Stimulated activated memory B cell treated with anti-CD40 and anti-IgM and Interleukin-4, amounts not matched to agents 10 μg/mL and 1 μg/mL and 100 μg/mL, for 72 hours (primary cell): ENCODE measurements around the gene ETV3.

Experiments used
- ATAC-seq: fragments of 150-1000 bp; cut with Tn5 transposase; 2 replicates; pipeline ENCODE4 v1.10.0; 2021
- H3K27ac Mint-ChIP-seq: one replicate; pipeline ENCODE4 v1.8.0; 2022; ENCODE audit warnings: mild to moderate bottlenecking, mixed read lengths
- H3K27me3 Mint-ChIP-seq: one replicate; pipeline ENCODE4 v1.8.0; 2022; ENCODE audit warnings: mixed read lengths
- H3K36me3 Mint-ChIP-seq: one replicate; pipeline ENCODE4 v1.8.0; 2022; ENCODE audit warnings: mixed read lengths
- H3K4me1 Mint-ChIP-seq: one replicate; pipeline ENCODE4 v1.8.0; 2022; ENCODE audit warnings: mixed read lengths
- H3K4me3 Mint-ChIP-seq: one replicate; pipeline ENCODE4 v1.8.0; 2022; ENCODE audit warnings: mild to moderate bottlenecking, moderate library complexity, mixed read lengths
- H3K9me3 Mint-ChIP-seq: one replicate; pipeline ENCODE4 v1.8.0; 2022; ENCODE audit warnings: mixed read lengths

The ETV3 gene

DNA sequence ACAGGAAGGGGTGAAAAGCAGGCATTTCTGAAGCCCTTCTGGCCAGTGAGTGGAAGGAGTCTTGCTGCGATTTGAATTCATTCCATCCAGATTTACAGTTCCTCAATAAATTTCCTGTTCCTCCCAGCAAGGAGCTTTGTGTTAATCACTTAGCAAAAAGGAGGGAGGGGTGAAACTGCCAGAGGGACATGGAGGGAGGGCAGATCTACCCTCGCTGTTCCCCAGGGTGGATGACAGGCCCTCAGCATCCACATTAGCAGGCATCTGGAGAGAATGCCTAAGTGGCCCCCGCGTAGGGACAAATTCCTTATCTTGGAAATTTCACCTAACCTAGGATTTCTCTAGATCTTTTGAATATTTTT is 1.2 kb downstream of the ETV3 start:
- Mint-ChIP-seq H3K4me1 (peaks cover 69% of the 10 kb centered on the region), H3K4me3 (peak overlapping the region; percentile 96), H3K36me3 (peaks cover 53% of the 10 kb centered on the region), H3K9me3 (no peaks in the 10 kb centered on the region), H3K27ac (peak overlapping the region; percentile 94), H3K27me3 (no peaks in the 10 kb centered on the region)
- no peak for ATAC-seq

DNA sequence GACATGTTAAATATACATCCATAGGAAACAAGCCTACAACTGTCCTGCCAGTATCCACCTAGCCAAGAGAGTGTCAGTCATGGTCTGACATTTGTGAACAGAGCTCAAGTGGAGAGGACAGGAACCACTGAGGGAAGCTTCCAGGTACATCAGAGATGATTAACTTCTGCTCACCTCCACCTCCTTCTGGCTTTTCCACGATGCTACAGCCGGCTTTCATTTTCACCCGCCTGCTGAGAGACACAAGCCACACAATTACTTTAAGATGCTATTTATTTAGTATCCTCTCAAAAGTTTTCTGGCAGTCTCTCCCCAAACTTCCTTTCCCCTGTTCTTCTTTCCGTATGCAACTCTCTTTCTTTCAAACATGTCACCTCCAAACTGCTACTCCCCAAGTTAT is 2.1 kb downstream of the ETV3 start:
- H3K27me3 Mint-ChIP-seq: no peaks in the 10 kb centered on the region
- peaks cover 62% of the 10 kb centered on the region for H3K36me3 Mint-ChIP-seq
- ATAC-seq: no peak
- peaks cover 62% of the 10 kb centered on the region for H3K4me1 Mint-ChIP-seq
- H3K27ac Mint-ChIP-seq: peak overlapping the region; percentile 94
- peak overlapping the region; percentile 96 for H3K4me3 Mint-ChIP-seq
- no peaks in the 10 kb centered on the region for H3K9me3 Mint-ChIP-seq

DNA sequence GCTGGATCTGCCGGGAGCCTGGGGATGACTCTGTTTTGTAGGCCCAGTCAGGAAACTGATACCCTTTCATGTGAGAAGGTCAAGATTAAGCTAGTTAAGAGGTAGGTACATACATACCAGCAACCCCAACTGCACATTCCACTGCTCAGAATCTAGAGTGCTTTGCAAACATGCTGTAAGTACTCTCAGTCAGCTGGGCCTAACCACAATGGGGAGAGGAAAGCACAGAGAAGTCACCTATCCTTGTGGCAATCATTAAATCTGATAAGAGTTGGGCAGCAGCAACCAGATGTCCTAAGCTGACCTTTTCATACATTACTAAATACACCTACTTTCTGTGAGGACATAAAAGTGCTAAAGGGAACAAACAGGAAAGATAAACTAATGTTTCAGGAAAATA is 2.5 kb downstream of the ETV3 start:
- H3K27ac Mint-ChIP-seq: peak overlapping the region; percentile 64

DNA sequence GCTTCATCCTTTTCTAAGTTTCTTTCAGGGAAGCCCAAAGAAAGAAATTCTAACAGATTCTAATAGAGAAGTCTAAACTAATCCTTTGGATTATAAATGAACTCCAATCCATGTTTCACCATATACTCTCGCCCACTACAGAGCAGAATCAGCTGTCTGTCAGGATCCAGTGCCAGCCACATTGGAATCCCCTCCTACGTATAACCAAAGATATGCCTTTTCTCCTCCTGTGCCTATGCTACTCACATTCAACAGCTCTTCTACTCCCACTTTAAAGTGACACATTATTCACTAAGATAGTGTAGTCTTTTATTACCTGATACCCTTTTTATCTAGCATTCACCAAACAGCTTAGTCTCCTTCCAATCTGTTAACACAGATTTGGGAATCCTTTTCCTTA is 3.1 kb downstream of the ETV3 start:
- Mint-ChIP-seq H3K27ac (peak overlapping the region; percentile 64), H3K27me3 (no peaks in the 10 kb centered on the region), H3K4me3 (peak overlapping the region; percentile 58), H3K4me1 (peaks cover 51% of the 10 kb centered on the region), H3K36me3 (peaks cover 63% of the 10 kb centered on the region), H3K9me3 (no peaks in the 10 kb centered on the region)
- no peak for ATAC-seq

More for the DNA sequence above, 2.5 kb downstream of the ETV3 start:
- H3K9me3 Mint-ChIP-seq: no peaks in the 10 kb centered on the region
- H3K4me3 Mint-ChIP-seq: peak overlapping the region; percentile 96
- no peak for ATAC-seq
- H3K4me1 Mint-ChIP-seq: peaks cover 57% of the 10 kb centered on the region
- no peaks in the 10 kb centered on the region for H3K27me3 Mint-ChIP-seq
- peaks cover 63% of the 10 kb centered on the region for H3K36me3 Mint-ChIP-seq

DNA sequence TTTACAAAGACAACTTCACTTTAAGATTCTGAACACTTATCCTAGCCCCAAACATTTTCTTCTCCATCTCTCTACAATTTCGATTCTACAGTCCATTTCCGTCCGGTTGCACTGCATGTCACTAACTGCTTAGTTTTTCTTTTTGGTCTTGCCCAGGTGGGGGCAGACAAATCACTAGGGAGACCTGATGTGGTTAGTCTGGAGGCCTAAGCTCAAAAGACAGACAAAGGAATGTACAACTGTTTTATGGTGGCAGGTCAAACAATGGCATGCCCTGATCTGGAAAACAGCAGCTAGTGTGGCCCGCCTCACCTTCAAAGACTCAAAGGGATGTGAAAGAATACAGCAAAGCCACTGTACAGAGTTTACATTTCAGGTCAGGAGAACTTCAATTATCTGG is 3.8 kb downstream of the ETV3 start:
- Mint-ChIP-seq H3K36me3 (peaks cover 63% of the 10 kb centered on the region), H3K27ac (no peak overlapping the region), H3K4me3 (no peak overlapping the region), H3K27me3 (no peaks in the 10 kb centered on the region), H3K4me1 (peaks cover 48% of the 10 kb centered on the region), H3K9me3 (no peaks in the 10 kb centered on the region)
- no peak for ATAC-seq

DNA sequence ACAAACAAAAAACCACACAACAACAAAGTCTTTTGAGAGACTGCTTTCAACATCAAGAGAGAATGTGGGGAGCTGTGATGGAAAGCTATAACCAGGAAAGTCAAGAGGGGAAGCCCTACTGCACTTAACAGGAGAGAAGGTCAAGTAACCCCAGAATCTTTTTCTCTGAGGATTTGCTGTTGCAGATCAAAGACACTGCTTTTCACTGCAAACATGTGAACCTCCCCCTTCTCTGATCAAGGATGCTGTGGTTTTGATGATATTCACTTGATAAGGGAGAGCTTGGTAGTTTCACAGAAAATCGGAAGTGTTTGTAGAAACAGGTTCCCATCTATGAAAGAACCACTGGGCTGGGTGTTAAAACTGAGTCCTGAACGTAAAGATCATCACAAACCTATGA is 4.8 kb downstream of the ETV3 start:
- H3K27ac Mint-ChIP-seq: no peak overlapping the region
- peaks cover 63% of the 10 kb centered on the region for H3K36me3 Mint-ChIP-seq
- H3K9me3 Mint-ChIP-seq: no peaks in the 10 kb centered on the region
- no peaks in the 10 kb centered on the region for H3K27me3 Mint-ChIP-seq
- ATAC-seq: no peak
- no peak overlapping the region for H3K4me3 Mint-ChIP-seq
- H3K4me1 Mint-ChIP-seq: peaks cover 40% of the 10 kb centered on the region

DNA sequence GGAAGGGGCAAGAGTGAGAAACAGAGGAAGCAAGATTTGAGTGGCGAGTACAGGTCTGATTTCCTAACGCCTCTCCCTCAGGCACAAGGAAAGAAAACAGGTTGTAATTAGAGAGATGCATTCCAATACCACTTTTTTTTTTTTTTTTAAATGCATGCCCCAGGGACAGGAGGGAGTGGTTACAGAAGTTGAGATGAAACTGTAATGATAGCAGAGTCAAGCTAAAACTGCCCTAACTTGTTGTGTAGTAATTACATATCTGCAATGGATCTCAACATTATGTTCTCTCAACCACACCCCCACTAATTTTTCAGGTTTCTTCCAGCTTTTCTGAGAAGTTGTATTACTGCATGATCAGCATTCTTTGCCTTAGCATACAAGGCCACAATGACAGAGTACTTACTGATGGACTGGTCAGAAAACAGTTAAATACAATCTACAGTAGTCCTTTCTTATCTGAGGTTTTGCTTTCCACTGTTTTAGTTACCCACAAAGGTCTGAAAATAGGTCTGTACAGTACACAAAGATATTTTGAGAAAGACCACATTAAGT is 5.5 kb downstream of the ETV3 start:
- Mint-ChIP-seq H3K27me3 (no peaks in the 10 kb centered on the region), H3K27ac (no peak overlapping the region), H3K9me3 (no peaks in the 10 kb centered on the region), H3K36me3 (peaks cover 69% of the 10 kb centered on the region), H3K4me1 (peaks cover 37% of the 10 kb centered on the region), H3K4me3 (no peak overlapping the region)
- no peak for ATAC-seq

DNA sequence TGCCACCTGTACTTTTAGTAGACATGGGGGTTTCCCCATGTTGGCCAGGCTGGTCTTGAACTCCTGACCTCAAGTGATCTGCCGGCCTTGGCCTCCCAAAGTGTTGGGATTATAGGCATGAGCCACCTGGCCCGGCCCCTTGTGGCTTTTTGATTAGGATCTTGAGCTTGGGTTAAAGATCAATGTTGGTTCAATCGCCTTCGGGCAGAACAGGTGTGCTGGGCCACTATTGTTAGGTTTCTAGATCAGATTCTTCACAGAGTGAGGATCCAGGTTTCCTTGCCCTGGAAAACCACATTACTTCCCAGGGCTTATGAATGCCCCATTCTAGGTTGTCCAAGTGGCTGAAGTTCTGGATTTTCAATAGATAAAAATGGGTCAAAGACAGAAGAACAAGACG is 6.1 kb downstream of the ETV3 start:
- no peaks in the 10 kb centered on the region for H3K9me3 Mint-ChIP-seq
- H3K27me3 Mint-ChIP-seq: no peaks in the 10 kb centered on the region
- peaks cover 64% of the 10 kb centered on the region for H3K36me3 Mint-ChIP-seq
- ATAC-seq: no peak
- peaks cover 31% of the 10 kb centered on the region for H3K4me1 Mint-ChIP-seq
- H3K27ac Mint-ChIP-seq: no peak overlapping the region
- no peak overlapping the region for H3K4me3 Mint-ChIP-seq

DNA sequence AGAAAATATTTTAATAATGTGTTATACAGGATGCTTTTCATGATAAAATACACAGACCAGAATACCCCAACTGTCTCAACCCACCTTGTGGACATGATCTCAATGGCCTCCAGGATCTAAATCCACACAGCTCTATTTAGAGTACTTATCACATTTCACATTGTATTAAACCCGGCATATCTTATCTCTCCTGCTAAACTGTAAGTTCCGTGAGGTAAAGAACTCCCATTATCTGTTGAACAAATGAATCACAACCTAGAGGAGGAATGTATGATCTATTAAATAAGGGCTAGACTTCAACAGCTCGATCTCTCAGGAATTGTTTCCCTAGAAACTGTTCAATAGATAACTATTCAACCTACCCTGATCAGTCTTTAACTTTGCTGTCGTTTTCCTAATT is 6.9 kb downstream of the ETV3 start:
- H3K27me3 Mint-ChIP-seq: no peaks in the 10 kb centered on the region
- no peak overlapping the region for H3K27ac Mint-ChIP-seq
- H3K36me3 Mint-ChIP-seq: peaks cover 67% of the 10 kb centered on the region
- ATAC-seq: no peak
- no peak overlapping the region for H3K4me3 Mint-ChIP-seq
- H3K4me1 Mint-ChIP-seq: peaks cover 24% of the 10 kb centered on the region
- H3K9me3 Mint-ChIP-seq: no peaks in the 10 kb centered on the region

DNA sequence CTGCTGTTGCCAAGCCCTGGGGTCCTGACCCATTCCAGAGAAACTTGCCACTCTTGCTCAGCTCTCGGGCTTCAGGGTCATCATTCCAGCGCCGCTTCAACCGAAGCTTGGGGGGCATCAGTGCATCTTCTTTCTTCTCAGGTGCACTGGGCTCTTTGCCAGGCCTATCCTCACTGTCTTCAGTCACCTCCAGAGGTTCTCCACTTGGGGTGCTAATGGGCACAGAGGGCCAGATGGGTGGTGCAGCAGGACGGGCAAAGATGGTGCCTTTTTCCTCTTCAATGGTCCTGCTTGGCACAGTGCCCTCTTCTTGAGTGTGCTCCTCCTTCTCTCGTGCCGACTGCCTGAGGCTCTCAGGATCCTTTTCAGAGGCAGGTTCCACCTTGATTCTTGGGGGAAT is 13.3 kb downstream of the ETV3 start:
- no peak for ATAC-seq
- peaks cover 65% of the 10 kb centered on the region for H3K36me3 Mint-ChIP-seq
- H3K4me3 Mint-ChIP-seq: no peak overlapping the region
- no peak overlapping the region for H3K27ac Mint-ChIP-seq
- no peaks in the 10 kb centered on the region for H3K27me3 Mint-ChIP-seq
- H3K4me1 Mint-ChIP-seq: peaks cover 21% of the 10 kb centered on the region
- no peaks in the 10 kb centered on the region for H3K9me3 Mint-ChIP-seq

DNA sequence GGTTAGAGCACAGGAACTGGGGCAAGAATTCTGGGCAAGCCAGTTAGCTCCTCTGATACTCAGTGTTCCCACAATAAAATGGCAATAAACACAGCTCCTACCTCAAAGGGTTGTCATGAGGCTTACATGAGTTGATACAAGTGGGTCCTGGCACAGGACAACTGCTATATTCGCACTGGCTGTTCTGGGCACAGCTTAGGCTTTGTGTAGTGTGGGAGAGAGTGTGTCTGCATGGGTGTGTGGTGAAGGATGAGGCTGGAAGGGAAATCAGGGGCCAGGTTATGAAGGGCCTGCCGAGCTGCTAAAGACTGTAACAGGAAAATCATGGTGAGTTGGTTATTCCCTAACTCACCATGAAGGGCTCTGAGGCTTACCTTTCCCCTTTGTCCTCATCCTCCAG is 18.7 kb downstream of the ETV3 start:
- H3K9me3 Mint-ChIP-seq: no peaks in the 10 kb centered on the region

DNA sequence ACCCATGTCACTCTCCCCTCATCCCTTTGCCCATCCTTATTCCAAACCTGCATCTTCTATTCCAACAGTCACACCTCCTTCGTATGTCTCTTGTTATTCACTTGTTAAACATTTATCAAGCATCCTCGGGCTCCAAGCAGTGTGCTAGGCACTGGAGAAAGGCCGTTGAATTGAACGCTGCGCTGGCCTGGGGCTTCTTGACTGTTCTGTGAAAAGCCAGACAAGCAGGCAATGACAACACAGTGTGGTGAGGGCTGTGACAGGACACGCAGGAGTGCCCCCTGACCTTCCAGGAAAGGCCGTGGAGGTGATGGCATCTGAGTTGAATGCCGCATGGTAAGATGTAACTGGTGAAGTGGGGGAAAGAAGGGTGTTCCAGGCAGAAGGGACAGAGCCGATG is 19.2 kb downstream of the ETV3 start:
- peaks cover 28% of the 10 kb centered on the region for H3K4me1 Mint-ChIP-seq
- H3K9me3 Mint-ChIP-seq: no peaks in the 10 kb centered on the region
- no peak for ATAC-seq
- H3K27ac Mint-ChIP-seq: no peak overlapping the region
- no peaks in the 10 kb centered on the region for H3K27me3 Mint-ChIP-seq
- H3K36me3 Mint-ChIP-seq: peaks cover 25% of the 10 kb centered on the region
- no peak overlapping the region for H3K4me3 Mint-ChIP-seq

More for the DNA sequence above, 18.7 kb downstream of the ETV3 start:
- H3K4me3 Mint-ChIP-seq: no peak overlapping the region
- peaks cover 30% of the 10 kb centered on the region for H3K36me3 Mint-ChIP-seq
- H3K4me1 Mint-ChIP-seq: peaks cover 33% of the 10 kb centered on the region
- no peak for ATAC-seq
- no peaks in the 10 kb centered on the region for H3K27me3 Mint-ChIP-seq
- H3K27ac Mint-ChIP-seq: no peak overlapping the region

DNA sequence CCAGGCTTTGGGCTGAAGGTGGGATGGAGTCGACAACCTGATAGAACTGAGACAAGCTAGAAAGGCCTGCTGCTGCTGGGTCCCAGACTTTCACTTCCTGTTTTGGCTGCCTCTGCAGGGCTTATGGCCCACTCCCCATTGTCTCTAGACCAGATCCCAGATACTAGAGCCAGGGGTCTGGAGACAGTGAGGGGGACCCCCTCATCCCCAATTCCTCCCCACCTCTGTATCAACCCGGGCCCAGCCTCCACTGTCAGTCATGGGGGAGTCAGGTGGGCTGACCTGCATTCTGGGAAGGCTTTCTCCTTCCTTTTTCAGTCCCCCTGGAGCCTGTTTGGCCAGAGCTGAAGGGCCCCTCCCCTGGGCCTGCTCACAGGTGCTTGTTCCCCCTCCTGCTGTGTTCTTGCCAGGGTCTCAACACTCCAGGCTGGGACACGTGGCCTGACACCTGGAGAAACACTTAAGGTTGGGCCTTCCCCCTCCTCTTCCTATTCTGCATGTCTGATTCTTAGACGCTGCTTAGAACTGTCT is 20.6 kb downstream of the ETV3 start:
- Mint-ChIP-seq H3K4me1 (peaks cover 24% of the 10 kb centered on the region), H3K9me3 (no peaks in the 10 kb centered on the region), H3K36me3 (peaks cover 11% of the 10 kb centered on the region), H3K4me3 (no peak overlapping the region), H3K27me3 (peaks cover 7% of the 10 kb centered on the region), H3K27ac (peak overlapping the region; percentile 51)
- ATAC-seq: peak; percentile 81

DNA sequence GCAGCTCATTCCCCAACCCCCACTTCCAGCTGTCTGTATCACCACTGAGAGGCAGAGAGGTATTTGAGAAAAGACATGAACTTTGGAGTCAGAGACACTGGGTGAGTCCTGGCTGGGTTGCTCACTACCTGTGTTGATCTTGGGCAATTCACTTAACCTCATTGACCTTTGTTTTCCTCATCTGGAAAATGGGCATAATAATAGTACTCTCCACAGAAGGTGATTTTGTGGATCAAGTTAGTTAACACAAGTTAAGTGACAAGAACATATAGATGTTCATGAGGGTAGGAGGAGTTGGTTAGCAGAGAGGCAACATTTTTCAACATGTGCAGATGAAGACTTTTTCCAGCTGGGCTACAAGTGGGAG is 21.5 kb downstream of the ETV3 start:
- no peak overlapping the region for H3K4me3 Mint-ChIP-seq

DNA sequence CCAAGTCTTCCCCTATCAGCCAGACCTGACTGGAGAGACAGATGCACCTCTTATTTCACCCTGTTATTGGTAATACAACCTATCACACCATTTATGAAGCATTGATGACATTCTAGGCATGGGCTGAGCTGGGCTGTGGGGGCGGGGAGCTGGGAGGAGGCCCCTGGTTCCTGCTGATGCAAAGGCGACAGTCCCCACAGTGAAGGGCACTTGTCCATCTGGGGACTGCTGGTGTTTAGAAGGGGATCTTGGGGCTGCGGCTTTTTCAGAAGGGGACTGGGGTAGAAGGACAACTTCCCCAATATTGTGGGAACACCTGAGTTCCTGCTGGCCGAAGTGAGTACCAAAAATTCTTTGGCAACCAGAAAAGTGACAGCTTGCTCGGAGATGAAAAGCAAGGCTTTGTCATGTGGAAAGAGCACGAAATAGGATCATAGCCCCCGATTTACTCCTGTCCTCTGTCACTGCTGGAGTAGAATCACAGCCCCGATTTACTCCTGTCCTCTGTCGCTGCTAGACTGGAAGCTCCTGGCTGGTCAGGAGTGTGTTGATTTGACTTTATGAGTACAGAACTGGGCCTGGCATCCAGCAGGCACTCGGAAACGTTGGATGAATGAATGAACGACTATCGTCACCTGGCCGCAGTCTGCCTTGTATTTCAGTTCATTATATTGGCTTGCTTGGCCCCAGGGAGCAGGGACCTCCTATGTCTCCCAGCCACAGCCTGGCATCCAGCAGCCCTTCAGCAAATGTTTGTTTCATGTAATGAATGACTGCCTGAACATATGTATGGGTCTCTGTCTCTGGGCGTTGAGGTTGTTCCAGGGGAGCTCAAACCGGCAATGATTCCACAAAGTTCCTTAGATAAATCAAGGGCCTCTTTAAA is 22.1 kb downstream of the ETV3 start:
- ATAC-seq: no peak
- Mint-ChIP-seq H3K4me1 (peaks cover 26% of the 10 kb centered on the region), H3K4me3 (no peak overlapping the region), H3K27ac (peak overlapping the region; percentile 40), H3K36me3 (peaks cover 9% of the 10 kb centered on the region), H3K27me3 (peaks cover 22% of the 10 kb centered on the region), H3K9me3 (no peaks in the 10 kb centered on the region)

More for the DNA sequence above, 21.5 kb downstream of the ETV3 start:
- no peaks in the 10 kb centered on the region for H3K9me3 Mint-ChIP-seq
- H3K27me3 Mint-ChIP-seq: peaks cover 16% of the 10 kb centered on the region
- H3K4me1 Mint-ChIP-seq: peaks cover 26% of the 10 kb centered on the region
- H3K36me3 Mint-ChIP-seq: peaks cover 9% of the 10 kb centered on the region
- H3K27ac Mint-ChIP-seq: peak overlapping the region; percentile 51
- no peak for ATAC-seq

DNA sequence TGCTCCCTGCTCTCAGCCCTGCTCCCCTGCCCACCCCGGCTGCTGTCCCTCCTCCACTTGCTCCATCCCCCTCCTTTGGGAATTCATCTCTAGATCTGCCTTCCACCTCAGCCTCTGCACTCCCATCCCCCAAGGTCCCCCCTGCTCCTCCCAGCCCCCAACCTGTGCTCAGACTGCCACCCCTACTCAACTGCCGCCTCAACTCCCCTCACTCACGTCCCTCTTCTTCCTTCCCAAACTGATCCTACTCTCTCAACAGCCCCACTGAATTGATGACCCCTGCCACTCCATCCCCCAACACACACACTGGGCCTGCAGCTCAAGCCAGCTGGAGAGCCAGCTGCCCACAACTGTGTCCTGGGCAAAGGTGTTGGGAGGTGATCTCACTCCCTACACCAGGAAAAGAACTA is 22.8 kb downstream of the ETV3 start:
- Mint-ChIP-seq H3K27ac (peak overlapping the region; percentile 40), H3K9me3 (no peaks in the 10 kb centered on the region)

More for the DNA sequence above, 22.8 kb downstream of the ETV3 start:
- Mint-ChIP-seq H3K4me1 (peaks cover 26% of the 10 kb centered on the region), H3K36me3 (peaks cover 6% of the 10 kb centered on the region), H3K4me3 (no peak overlapping the region), H3K27me3 (peaks cover 25% of the 10 kb centered on the region)
- no peak for ATAC-seq
